SK-N-SH treated with all-trans-retinoic acid at 6 μM for 48 hours (cell line): ENCODE measurements around the gene NUBP1.
"Not testable (repeated sequence)": the region's sequence is repeated elsewhere in the genome, so short reads cannot be mapped to it uniquely, and the experiment has no call there.

Source experiments
- ATAC-seq: fragments of 200-7000 bp; cut with Tn5 transposase; 3 replicates; pipeline ENCODE4 v1.9.1; 2020; ENCODE audit warnings: mild to moderate bottlenecking, moderate library complexity
- ARNTL ChIP-seq: fragments of 450-650 bp; formaldehyde crosslinking; IDR thresholded peaks from 2 replicates; pipeline ENCODE4 v1.5.0; 2020; ENCODE audit warnings: low read depth, mild to moderate bottlenecking, moderate library complexity, borderline replicate concordance
- BACH2 ChIP-seq: fragments of 250-450 bp; sonication (Bioruptor Pico); IDR thresholded peaks from 2 replicates; pipeline ENCODE4 v1.9.0; 2021; ENCODE audit warnings: mild to moderate bottlenecking, borderline replicate concordance
- CREB5 ChIP-seq: fragments of 250-450 bp; sonication (Bioruptor Pico); IDR thresholded peaks from 2 replicates; pipeline ENCODE4 v1.5.1; 2020; ENCODE audit warnings: low read depth, mild to moderate bottlenecking, moderate library complexity
- CSDC2 ChIP-seq: fragments of 250-450 bp; sonication (Bioruptor Pico); IDR thresholded peaks from 2 replicates; pipeline ENCODE4 v1.5.0; 2020; ENCODE audit warnings: mild to moderate bottlenecking, moderate library complexity
- CSRNP3 ChIP-seq: fragments of 250-450 bp; sonication (Bioruptor Pico); IDR thresholded peaks from 2 replicates; pipeline ENCODE4 v1.5.1; 2021; ENCODE audit warnings: mild to moderate bottlenecking, moderate library complexity
- ESRRG ChIP-seq: fragments of 250-450 bp; sonication (Bioruptor Pico); IDR thresholded peaks from 2 replicates; pipeline ENCODE4 v1.6.1; 2021; ENCODE audit warnings: mild to moderate bottlenecking
- GLIS3 ChIP-seq: fragments of 250-450 bp; sonication (Bioruptor Pico); IDR thresholded peaks from 2 replicates; pipeline ENCODE4 v1.5.0; 2020; ENCODE audit warnings: mild to moderate bottlenecking, moderate library complexity
- OSR1 ChIP-seq: fragments of 250-450 bp; sonication (Bioruptor Pico); IDR thresholded peaks from 2 replicates; pipeline ENCODE4 v1.8.0; 2022; ENCODE audit warnings: moderate library complexity, mild to moderate bottlenecking, inconsistent platforms
- PATZ1 ChIP-seq: fragments of 250-450 bp; sonication (Bioruptor Pico); IDR thresholded peaks from 2 replicates; pipeline ENCODE4 v1.8.0; 2020; ENCODE audit warnings: mild to moderate bottlenecking, moderate library complexity, borderline replicate concordance
- POU6F1 ChIP-seq: fragments of 250-450 bp; sonication (Bioruptor Pico); IDR thresholded peaks from 2 replicates; pipeline ENCODE4 v1.8.0; 2021; ENCODE audit warnings: low read depth, mild to moderate bottlenecking, moderate library complexity, borderline replicate concordance
- PPARA ChIP-seq: fragments of 250-450 bp; sonication (Bioruptor Pico); IDR thresholded peaks from 2 replicates; pipeline ENCODE4 v1.5.0; 2020; ENCODE audit warnings: mild to moderate bottlenecking, borderline replicate concordance
- RARB ChIP-seq: fragments of 250-450 bp; sonication (Bioruptor Pico); IDR thresholded peaks from 2 replicates; pipeline ENCODE4 v1.8.0; 2021; ENCODE audit warnings: mild to moderate bottlenecking, moderate library complexity
- SNAI2 ChIP-seq: fragments of 250-450 bp; sonication (Bioruptor Pico); IDR thresholded peaks from 2 replicates; pipeline ENCODE4 v1.5.0; 2020; ENCODE audit warnings: mild to moderate bottlenecking, moderate library complexity
- TCF4 ChIP-seq: fragments of 250-450 bp; sonication (Bioruptor Pico); IDR thresholded peaks from 2 replicates; pipeline ENCODE4 v1.8.0; 2021; ENCODE audit warnings: mild to moderate bottlenecking, moderate library complexity, borderline replicate concordance
- TOX ChIP-seq: fragments of 250-450 bp; sonication (Bioruptor Pico); IDR thresholded peaks from 2 replicates; pipeline ENCODE4 v1.8.0; 2021; ENCODE audit warnings: mild to moderate bottlenecking, moderate library complexity, borderline replicate concordance
- TSHZ2 ChIP-seq: fragments of 250-450 bp; sonication (Bioruptor Pico); IDR thresholded peaks from 2 replicates; pipeline ENCODE4 v1.5.0; 2020; ENCODE audit warnings: mild to moderate bottlenecking, moderate library complexity
- ZC3H10 ChIP-seq: fragments of 250-450 bp; sonication (Bioruptor Pico); IDR thresholded peaks from 2 replicates; pipeline ENCODE4 v1.5.1; 2021; ENCODE audit warnings: mild to moderate bottlenecking, moderate library complexity
- ZFP3 ChIP-seq: fragments of 250-450 bp; sonication (Bioruptor Pico); IDR thresholded peaks from 2 replicates; pipeline ENCODE4 v1.5.0; 2020; ENCODE audit warnings: mild to moderate bottlenecking, moderate library complexity
- ZFP30 ChIP-seq: fragments of 450-650 bp; formaldehyde crosslinking; IDR thresholded peaks from 2 replicates; pipeline ENCODE4 v1.5.0; 2022; ENCODE audit warnings: mild to moderate bottlenecking, moderate library complexity
- ZNF565 ChIP-seq: fragments of 450-650 bp; formaldehyde crosslinking; conservative IDR thresholded peaks from 2 replicates; pipeline ENCODE4 v1.5.0; 2020; ENCODE audit warnings: low read depth, mild to moderate bottlenecking, moderate library complexity
- ZNF70 ChIP-seq: fragments of 450-650 bp; formaldehyde crosslinking; IDR thresholded peaks from 2 replicates; pipeline ENCODE4 v1.5.0; 2020; ENCODE audit warnings: mild to moderate bottlenecking, moderate library complexity
- ZNF8 ChIP-seq: fragments of 450-650 bp; formaldehyde crosslinking; IDR thresholded peaks from 2 replicates; pipeline ENCODE4 v1.5.0; 2020; ENCODE audit warnings: mild to moderate bottlenecking, moderate library complexity

Gene NUBP1

GRCh38 chr16:10782628-10783027 lies 39.0 kb downstream of the NUBP1 start:
- no peak for ATAC-seq
- TF ChIP-seq ARNTL (CRISPR knock-in tag), result no peak
- TF ChIP-seq ZNF70, result no peak
- TF ChIP-seq TOX, result no peak
- TF ChIP-seq PPARA, result no peak
- TF ChIP-seq ZFP30 (CRISPR knock-in tag), result no peak
- TF ChIP-seq TSHZ2 (CRISPR knock-in tag), result no peak
- TF ChIP-seq TCF4 (CRISPR knock-in tag), result no peak
- TF ChIP-seq BACH2, result no peak
- no peak for TF ChIP-seq OSR1 (CRISPR knock-in tag)
- no peak for TF ChIP-seq ZC3H10 (CRISPR knock-in tag)

GRCh38 chr16:10787304-10787703 lies 43.7 kb downstream of the NUBP1 start:
- TF ChIP-seq TSHZ2 (CRISPR knock-in tag) (no peak), POU6F1 (no peak), TOX (no peak), OSR1 (CRISPR knock-in tag) (no peak), GLIS3 (CRISPR knock-in tag) (no peak), CSRNP3 (CRISPR knock-in tag) (no peak), ESRRG (CRISPR knock-in tag) (no peak)
- TF ChIP-seq, all 23 proteins: peak for 0
- no peak for ATAC-seq

- not testable (repeated sequence) for ATAC-seq
Observed at GRCh38 chr16:10788630-10789029, 45.0 kb downstream of the NUBP1 start.

GRCh38 chr16:10791048-10791447 lies 47.4 kb downstream of the NUBP1 start:
- no peak for ATAC-seq
- TF ChIP-seq ZC3H10 (CRISPR knock-in tag), result no peak
- TF ChIP-seq ZFP3 (CRISPR knock-in tag), result no peak
- no peak for TF ChIP-seq PPARA
- TF ChIP-seq ZNF565 (CRISPR knock-in tag), result no peak
- TF ChIP-seq CREB5 (CRISPR knock-in tag), result no peak
- no peak for TF ChIP-seq TCF4 (CRISPR knock-in tag)
- no peak for TF ChIP-seq CSDC2 (CRISPR knock-in tag)
- TF ChIP-seq ZNF8 (CRISPR knock-in tag), result no peak
- TF ChIP-seq PATZ1 (CRISPR knock-in tag), result no peak
- TF ChIP-seq CSRNP3 (CRISPR knock-in tag), result no peak
- TF ChIP-seq GLIS3 (CRISPR knock-in tag), result no peak
- TF ChIP-seq SNAI2 (CRISPR knock-in tag), result no peak
- TF ChIP-seq BACH2, result no peak
- TF ChIP-seq ESRRG (CRISPR knock-in tag), result no peak
- TF ChIP-seq ZFP30 (CRISPR knock-in tag), result no peak
- TF ChIP-seq OSR1 (CRISPR knock-in tag), result no peak
- no peak for TF ChIP-seq ZNF70
- no peak for TF ChIP-seq RARB
